NB4 (cell line): ENCODE measurements around the gene TPO.

Source experiments
- CTCF ChIP-seq: IDR thresholded peaks from one replicate; pipeline ENCODE4 v1.5.1; 2012; ENCODE audit warnings: low read depth, low read length
- MAX ChIP-seq: IDR thresholded peaks from 2 replicates; pipeline ENCODE4 v1.6.1; 2011; ENCODE audit warnings: low read depth, low read length
- MYC ChIP-seq: IDR thresholded peaks from 2 replicates; pipeline ENCODE4 v1.6.1; 2011; ENCODE audit warnings: low read depth, low read length
- POLR2A ChIP-seq: IDR thresholded peaks from 2 replicates; pipeline ENCODE4 v1.6.1; 2011; ENCODE audit warnings: mild to moderate bottlenecking; ENCODE audit not compliant: insufficient read length; ENCODE audit errors: extremely low read depth

- TF ChIP-seq POLR2A (no peak), CTCF (no peak), MAX (no peak), MYC (no peak)
Observed at GRCh38 chr2:1591461-1591770, 178.2 kb downstream of the TPO start.
